Posterior vena cava (tissue), 2 donors: ENCODE results near the gene GMCL1. TPM values are rescaled to one million over a fixed set of nuclear protein-coding genes. Genes with fewer than 3 reads are reported as not detected.

Experiments
- DNase-seq: peaks from one replicate; pipeline ENCODE4 v3.0.0-alpha.2; 2020; ENCODE audit warnings: low spot score
- intact Hi-C, 2 donors: fragments of 100-400 bp; cut with DNase I; formaldehyde crosslinking; loops; one replicate each; pipeline versions ENCODE4 v1.14.1 to v1.14.2; 2022 to 2023
- long read RNA-seq, 2 donors: library from polyadenylated mRNA; unstranded; transcript quantifications; one replicate each; pipeline ENCODE4 v2.0.0, GENCODE V29; 2020 to 2021
- total RNA-seq, 2 donors: library from RNA; stranded (reverse); fragmentation: NEBNext Ultra II Directional; extraction: Animal tissue kit (Norgen Biotek cat#: 25700); gene quantifications; one replicate each; pipeline ENCODE4 v1.2.1, GENCODE V29; 2021
- donor health status: DM: yes; HTN: yes; CAD: no.
- donor health status: DM: yes; HTN: yes; CAD: no.

Gene GMCL1
- total RNA-seq, result 10 to 100 TPM; 10.4 to 11.5 TPM
- long read RNA-seq, donor 1, full-length matches to known transcripts, result 4 of 5 reads
- long read RNA-seq, donor 1, partial matches to known transcripts, result 1 of 5 reads
- long read RNA-seq, donor 1, other reads (novel, unspliced or antisense), result 0 of 5 reads
- long read RNA-seq, donor 2, full-length matches to known transcripts, result 30 of 39 reads
- long read RNA-seq, donor 2, partial matches to known transcripts, result 7 of 39 reads
- long read RNA-seq, donor 2, other reads (novel, unspliced or antisense), result 2 of 39 reads

DNA sequence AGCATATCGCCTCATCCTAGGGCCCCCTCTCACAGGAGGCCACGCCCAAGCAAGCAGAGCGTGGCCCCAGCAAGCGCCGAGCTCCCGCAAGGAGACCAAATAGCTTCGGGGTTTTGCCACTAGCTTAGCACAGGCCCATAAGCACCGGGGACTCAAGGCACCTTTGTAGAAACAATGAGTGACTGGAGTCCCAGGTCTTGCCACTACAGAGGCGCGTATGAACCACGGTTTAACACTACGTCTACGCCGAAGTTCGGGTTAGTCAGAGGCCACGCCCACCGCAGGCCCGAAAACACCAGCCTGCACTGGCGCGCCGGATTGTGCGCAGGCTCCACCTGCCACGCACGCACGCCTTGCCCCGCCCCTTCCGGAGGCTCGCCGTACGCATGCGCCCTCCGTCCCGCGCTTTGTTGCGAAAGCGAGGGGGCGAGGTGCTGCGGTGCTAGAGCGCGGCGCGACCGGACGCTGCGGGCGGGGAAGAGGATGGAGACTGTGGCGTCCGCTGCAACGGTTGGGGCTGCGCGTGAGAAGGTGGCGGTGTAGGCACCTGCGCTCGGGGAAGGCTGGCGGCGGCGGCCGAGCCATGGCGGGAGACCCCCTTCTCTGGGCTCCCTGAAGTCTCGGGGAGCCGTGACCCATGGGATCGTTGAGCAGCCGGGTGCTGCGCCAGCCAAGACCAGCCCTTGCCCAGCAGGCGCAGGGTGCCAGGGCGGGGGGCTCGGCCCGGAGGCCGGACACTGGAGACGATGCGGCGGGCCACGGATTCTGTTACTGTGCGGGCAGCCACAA lies at the start of gene GMCL1:
Gene GMCL1, plus strand, starts transcription at position 405 of the 789 bp plus-strand sequence. Its CDS starts 233 bp downstream, at position 638.
- intact Hi-C loops, result no loop called here
- peak; percentile 99 for DNase-seq

GRCh38 chr2:69780921-69781320 lies 48.5 kb upstream of the GMCL1 start:
- no peak for DNase-seq
- intact Hi-C loops, result no loop called here

- intact Hi-C loops, result no loop called here
- DNase-seq, result no peak
Measured at GRCh38 chr2:69781321-69782248, 47.9 kb upstream of the GMCL1 start.

- intact Hi-C loops, result no loop called here
Measured at GRCh38 chr2:69784228-69784627, 45.2 kb upstream of the GMCL1 start.

GRCh38 chr2:69785358-69785757 lies 44.1 kb upstream of the GMCL1 start:
- intact Hi-C loops, result no loop called here
- no peak for DNase-seq

More at GRCh38 chr2:69784228-69784627, 45.2 kb upstream of the GMCL1 start:
- DNase-seq, result no peak

GRCh38 chr2:69786052-69786560 lies 43.4 kb upstream of the GMCL1 start:
- no peak for DNase-seq
- intact Hi-C loops, result no loop called here

GRCh38 chr2:69789175-69789721 lies 40.2 kb upstream of the GMCL1 start:
- intact Hi-C loops, result no loop called here
- no peak for DNase-seq

DNA sequence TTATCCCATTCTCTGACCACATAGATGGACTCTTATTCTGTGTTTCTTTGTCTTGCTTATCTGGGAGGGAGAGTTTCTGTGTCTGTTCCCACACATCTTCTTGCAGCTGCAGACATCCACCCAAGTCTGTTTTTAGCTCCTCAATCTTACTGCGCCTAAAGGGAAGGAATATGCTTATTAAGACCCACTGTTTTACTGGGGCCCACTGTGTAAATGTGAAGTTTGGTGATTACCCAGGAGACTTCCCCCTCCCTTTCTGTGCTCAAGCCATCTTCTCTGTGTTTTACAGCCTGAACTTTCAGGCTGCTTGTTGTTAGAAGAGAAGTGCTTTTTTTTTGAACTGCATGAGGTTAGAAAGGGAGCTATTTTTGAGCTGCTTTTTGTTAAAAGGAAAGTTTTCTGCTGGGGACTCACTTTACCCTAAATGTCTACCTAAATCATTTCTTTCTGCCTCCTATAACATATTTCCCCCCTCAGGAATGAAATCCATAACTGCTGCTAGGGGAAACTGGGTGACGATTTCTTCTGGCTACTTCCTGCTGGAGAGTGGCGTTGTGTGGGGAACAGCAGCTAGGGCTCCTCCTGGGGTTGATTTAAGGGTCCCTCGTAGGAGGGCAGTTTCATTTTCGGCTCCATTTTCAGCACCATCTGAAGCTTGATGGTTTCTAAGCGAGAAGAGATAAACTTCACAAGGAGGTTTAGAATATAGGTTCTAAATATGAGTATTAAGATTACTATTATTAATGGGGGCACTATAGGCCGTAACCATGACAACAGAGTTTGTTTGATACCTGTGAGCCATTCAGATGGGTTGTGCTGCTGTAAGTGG lies 39.5 kb upstream of the GMCL1 start:
- intact Hi-C loops, result no loop called here
- no peak for DNase-seq

- intact Hi-C loops, result no loop called here
- DNase-seq, result no peak
Measured at GRCh38 chr2:69790601-69790959, 38.9 kb upstream of the GMCL1 start.

DNA sequence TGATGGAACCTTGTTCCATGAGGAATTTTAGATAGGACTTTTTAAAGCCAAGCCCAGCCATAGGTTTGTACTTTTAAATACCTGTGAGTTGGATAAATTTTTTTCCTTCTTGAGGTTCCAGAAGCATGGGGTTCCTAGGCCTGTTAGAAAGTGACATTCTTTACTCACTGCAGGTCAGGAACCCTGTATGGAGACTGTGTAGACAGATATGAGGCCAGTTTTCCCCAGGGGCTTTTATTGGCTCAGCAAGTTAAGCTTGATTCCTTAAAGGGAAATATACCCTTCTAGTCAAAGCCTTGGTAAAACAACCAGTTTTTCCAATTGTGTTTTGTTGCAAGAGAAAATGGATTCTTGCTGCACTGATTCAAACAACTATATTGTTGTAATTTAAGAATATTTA lies 38.4 kb upstream of the GMCL1 start:
- intact Hi-C loops, result no loop called here

GRCh38 chr2:69796174-69796573 lies 33.3 kb upstream of the GMCL1 start:
- no peak for DNase-seq
- intact Hi-C loops, result loop anchor here in 1 of 2 donors (5.0 kb wide), 1 partner anchor 54 kb away; the partner anchor contains the start of gene ANXA4

More for the DNA sequence above, 38.4 kb upstream of the GMCL1 start:
- no peak for DNase-seq

GRCh38 chr2:69797235-69797634 lies 32.2 kb upstream of the GMCL1 start:
- no peak for DNase-seq
- intact Hi-C loops, result loop anchor here in 1 of 2 donors (5.0 kb wide), 1 partner anchor 55 kb away; the partner anchor contains the start of gene ANXA4

DNA sequence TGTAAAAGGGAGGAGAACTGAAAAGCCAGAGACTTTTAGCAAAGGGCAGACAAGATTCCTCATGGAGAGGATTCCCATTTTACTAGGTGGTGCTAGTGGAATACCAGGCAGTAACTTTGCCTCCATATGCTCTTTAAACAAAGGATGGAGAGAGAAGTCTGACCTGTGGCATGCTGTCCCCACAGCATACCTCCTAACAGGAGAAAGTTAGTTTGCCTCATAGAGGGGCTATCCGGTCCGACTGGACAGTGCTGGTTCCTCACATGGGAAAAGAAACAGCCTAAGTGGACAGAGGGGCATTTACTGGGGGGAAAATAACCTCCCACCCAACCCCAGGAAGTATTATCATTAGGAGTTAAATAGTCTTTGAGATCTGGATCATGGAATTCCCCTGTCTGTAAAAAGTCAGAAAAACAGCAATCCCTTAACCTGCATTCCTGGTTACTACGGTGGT lies 31.6 kb upstream of the GMCL1 start:
- no peak for DNase-seq
- intact Hi-C loops, result loop anchor here in 1 of 2 donors (5.0 kb wide), 1 partner anchor 56 kb away; the partner anchor contains the start of gene ANXA4

DNA sequence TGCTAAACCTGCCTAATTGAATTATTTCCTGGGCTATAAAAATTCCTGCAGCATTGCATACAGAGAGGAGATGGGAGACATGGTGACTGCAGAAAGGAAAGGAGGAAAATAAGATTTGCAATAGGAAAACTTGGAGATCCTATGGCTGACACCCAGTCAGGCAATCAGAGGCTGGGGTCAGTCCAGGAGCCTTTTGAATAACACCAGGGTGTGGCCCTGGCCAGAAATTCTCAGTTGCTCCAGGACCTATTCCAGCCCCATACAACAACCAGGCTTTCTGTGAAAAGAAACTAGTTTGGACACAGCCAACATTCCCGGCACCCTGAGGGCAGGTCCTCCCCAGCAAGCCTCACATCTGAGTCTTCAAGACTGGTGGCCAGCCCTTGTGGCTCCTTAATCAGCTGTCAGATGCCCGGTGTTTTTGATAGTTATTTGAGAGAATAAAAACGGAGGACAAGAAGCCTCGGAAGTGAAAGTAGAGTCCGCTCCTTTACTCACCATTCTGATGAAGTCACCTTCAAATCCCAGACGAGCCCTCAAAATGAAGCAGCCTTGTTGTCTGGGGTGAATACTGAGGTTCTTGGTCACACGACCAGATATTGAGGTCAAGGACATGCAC lies 31.1 kb upstream of the GMCL1 start:
- DNase-seq, result no peak
- intact Hi-C loops, result loop anchor here in 1 of 2 donors (5.0 kb wide), 1 partner anchor 56 kb away; the partner anchor contains the start of gene ANXA4

DNA sequence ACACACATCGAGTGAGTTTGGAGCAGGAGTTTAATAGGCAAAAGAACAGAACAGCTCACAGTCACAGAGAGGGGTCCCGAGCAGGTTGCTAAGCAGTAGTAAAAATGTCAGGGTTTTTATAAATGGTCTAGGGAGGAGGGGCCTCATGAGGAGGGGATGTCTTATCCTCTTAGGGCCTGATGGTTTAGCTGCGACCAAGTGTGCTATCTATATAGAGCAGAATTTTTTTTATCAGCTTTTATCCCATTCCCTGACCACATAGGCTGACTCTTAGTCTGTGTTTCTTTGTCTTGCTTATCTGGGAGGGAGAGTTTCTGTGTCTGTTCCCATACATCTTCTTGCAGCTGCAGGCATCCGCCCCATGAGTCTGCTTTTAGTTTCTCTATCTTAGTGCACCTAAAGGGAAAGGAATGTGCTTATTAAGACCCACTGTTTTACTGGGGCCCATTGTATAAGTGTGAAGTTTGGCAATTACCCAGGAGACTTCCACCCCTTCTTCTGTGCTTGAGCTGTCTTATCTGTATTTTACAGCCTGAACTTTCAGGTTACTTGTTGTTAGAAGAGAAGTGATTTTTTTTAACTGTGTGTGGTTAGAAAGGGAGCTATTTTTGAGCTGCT lies 30.4 kb upstream of the GMCL1 start:
- DNase-seq, result no peak

DNA sequence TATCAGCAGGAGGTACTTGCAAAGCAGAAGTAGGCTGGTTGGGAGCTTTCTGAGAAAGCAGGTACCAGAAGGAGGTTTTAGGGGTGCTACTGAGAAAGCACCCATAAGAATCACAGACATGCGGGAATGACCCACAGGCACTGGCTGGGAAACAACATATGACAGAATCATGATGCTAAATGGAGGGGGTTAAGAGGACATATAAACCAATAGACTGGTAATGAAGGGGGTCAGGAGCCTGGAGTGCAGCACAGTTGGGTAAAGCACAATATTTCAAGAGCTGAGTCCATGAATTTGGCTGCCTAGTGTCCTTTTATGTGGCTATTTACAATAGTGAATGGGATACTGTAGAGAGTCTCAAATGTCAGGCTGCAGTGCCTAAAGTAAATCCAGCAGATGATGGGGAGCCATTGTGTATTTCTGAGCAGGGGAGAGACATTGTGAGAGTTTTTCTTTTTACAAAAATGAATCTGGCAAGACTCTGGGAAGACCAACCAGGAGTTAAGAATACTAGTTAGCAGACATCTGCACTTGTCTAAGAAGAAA lies 27.6 kb upstream of the GMCL1 start:
- intact Hi-C loops, result no loop called here
- DNase-seq, result no peak

More for the DNA sequence above, 30.4 kb upstream of the GMCL1 start:
- intact Hi-C loops, result loop anchor here in 1 of 2 donors (5.0 kb wide), 1 partner anchor 57 kb away; the partner anchor contains the start of gene ANXA4
